ENCODE data around the gene SCARF1. TPM values are rescaled to one million over a fixed set of nuclear protein-coding genes. Genes with fewer than 3 reads are reported as not detected.
"Not testable (repeated sequence)": the region's sequence is repeated elsewhere in the genome, so short reads cannot be mapped to it uniquely, and the experiment has no call there.

Gene SCARF1
- polyA plus RNA-seq, 1 donor from 2014 or later: 3.0 TPM

DNA sequence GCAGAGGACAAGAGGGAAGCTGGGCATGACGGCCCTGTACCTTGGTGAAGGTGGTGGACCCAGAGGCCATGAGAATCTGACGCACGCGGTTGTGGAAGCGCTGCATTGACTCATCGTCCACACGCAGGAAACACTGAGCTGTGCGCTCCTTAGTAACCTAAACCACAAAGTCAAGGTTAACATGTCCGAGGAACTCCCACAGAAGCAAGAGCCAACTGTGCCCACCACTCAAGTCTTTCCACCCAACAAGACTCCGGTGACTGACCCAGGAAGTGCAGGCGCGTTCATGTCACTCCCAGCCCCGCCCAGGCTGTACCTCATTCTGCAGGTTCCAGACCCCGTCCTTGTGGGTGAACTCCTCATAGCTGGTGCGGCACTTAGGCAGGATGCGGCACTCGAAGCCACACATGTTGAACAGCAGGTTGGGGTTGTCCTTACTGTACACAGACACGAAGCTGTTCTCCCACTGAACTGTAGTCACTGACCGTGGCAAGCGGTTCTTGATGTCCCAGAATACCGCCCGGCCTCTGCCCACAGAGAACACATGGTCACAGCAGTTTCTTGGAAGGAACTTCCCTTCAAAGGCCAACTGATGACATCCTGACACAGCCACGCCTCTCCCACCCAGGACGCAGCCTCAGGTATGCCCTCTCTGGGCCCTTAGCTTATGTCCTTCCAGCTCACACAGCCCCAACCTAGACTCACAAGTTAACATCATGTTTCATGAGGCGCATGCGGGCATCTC, 27.7 kb upstream of the SCARF1 start:
- TF ChIP-seq MXI1 (conservative IDR thresholded peaks at IDR 0.05; ENCODE audit: poor library complexity, severe bottlenecking) (no peak), SMC3 (conservative IDR thresholded peaks at IDR 0.05; ENCODE audit: poor library complexity) (no peak), EZH2 (IDR thresholded peaks at IDR 0.05; ENCODE audit: borderline replicate concordance, insufficient read depth, low read length, poor library complexity, severe bottlenecking) (no peak), POLR2AphosphoS5 (IDR thresholded peaks at IDR 0.05) (peak; percentile 3)

GRCh38 chr17:1663934-1664333, 18.4 kb upstream of the SCARF1 start:
- not testable (repeated sequence) for H3K4me2 ChIP-seq (ENCODE audit: low read length); H3K9me3 ChIP-seq (ENCODE audit: low read length); H3K4me3 ChIP-seq (ENCODE audit: low read length); H3K27me3 ChIP-seq (ENCODE audit: insufficient read depth, low read depth, low read length); H3K9ac ChIP-seq (ENCODE audit: low read length); H3F3A ChIP-seq (ENCODE audit: insufficient read depth, low read length, poor library complexity, severe bottlenecking); H4K20me1 ChIP-seq (ENCODE audit: insufficient read depth); H3K27ac ChIP-seq (ENCODE audit: low read length); H2AFZ ChIP-seq (ENCODE audit: low read depth, low read length); H3K9me2 ChIP-seq (ENCODE audit: insufficient read depth, low read length); H3K79me2 ChIP-seq (replicated peaks; ENCODE audit: insufficient read depth, low read length)
- H3K36me3 ChIP-seq (ENCODE audit: insufficient read depth, low read length): peaks cover 25% of the 10 kb centered on the region

More for the DNA sequence above, 27.7 kb upstream of the SCARF1 start:
- H3F3A ChIP-seq (ENCODE audit: insufficient read depth, low read length, poor library complexity, severe bottlenecking): no peaks in the 10 kb centered on the region
- H3K79me2 ChIP-seq (replicated peaks; ENCODE audit: insufficient read depth, low read length): peaks cover 9% of the 10 kb centered on the region
- no peaks in the 10 kb centered on the region for H4K20me1 ChIP-seq (ENCODE audit: insufficient read depth)
- no peaks in the 10 kb centered on the region for H3K9me2 ChIP-seq (ENCODE audit: insufficient read depth, low read length)
- no peak overlapping the region for H3K27ac ChIP-seq (ENCODE audit: low read length)
- H2AFZ ChIP-seq (ENCODE audit: low read depth, low read length): no peak overlapping the region
- no peak overlapping the region for H3K9ac ChIP-seq (ENCODE audit: low read length)
- no peaks in the 10 kb centered on the region for H3K9me3 ChIP-seq (ENCODE audit: low read length)
- H3K27me3 ChIP-seq (ENCODE audit: insufficient read depth, low read depth, low read length): no peaks in the 10 kb centered on the region
- H3K4me2 ChIP-seq (ENCODE audit: low read length): no peak overlapping the region
- peaks cover 7% of the 10 kb centered on the region for H3K36me3 ChIP-seq (ENCODE audit: insufficient read depth, low read length)
- H3K4me3 ChIP-seq (ENCODE audit: low read length): no peak overlapping the region

GRCh38 chr17:1661045-1661444, 15.5 kb upstream of the SCARF1 start:
- Histone ChIP-seq H3K9me2 (ENCODE audit: insufficient read depth, low read length) (no peaks in the 10 kb centered on the region), H3K79me2 (replicated peaks; ENCODE audit: insufficient read depth, low read length) (no peaks in the 10 kb centered on the region), H3K27ac (ENCODE audit: low read length) (no peak overlapping the region), H3K4me3 (ENCODE audit: low read length) (no peak overlapping the region), H3F3A (ENCODE audit: insufficient read depth, low read length, poor library complexity, severe bottlenecking) (no peaks in the 10 kb centered on the region), H3K9me3 (ENCODE audit: low read length) (no peaks in the 10 kb centered on the region), H3K9ac (ENCODE audit: low read length) (no peak overlapping the region), H2AFZ (ENCODE audit: low read depth, low read length) (no peak overlapping the region), H3K36me3 (ENCODE audit: insufficient read depth, low read length) (peaks cover 25% of the 10 kb centered on the region), H3K4me2 (ENCODE audit: low read length) (no peak overlapping the region), H3K27me3 (ENCODE audit: insufficient read depth, low read depth, low read length) (no peaks in the 10 kb centered on the region), H4K20me1 (ENCODE audit: insufficient read depth) (no peaks in the 10 kb centered on the region)
- TF ChIP-seq, protein P1, sequence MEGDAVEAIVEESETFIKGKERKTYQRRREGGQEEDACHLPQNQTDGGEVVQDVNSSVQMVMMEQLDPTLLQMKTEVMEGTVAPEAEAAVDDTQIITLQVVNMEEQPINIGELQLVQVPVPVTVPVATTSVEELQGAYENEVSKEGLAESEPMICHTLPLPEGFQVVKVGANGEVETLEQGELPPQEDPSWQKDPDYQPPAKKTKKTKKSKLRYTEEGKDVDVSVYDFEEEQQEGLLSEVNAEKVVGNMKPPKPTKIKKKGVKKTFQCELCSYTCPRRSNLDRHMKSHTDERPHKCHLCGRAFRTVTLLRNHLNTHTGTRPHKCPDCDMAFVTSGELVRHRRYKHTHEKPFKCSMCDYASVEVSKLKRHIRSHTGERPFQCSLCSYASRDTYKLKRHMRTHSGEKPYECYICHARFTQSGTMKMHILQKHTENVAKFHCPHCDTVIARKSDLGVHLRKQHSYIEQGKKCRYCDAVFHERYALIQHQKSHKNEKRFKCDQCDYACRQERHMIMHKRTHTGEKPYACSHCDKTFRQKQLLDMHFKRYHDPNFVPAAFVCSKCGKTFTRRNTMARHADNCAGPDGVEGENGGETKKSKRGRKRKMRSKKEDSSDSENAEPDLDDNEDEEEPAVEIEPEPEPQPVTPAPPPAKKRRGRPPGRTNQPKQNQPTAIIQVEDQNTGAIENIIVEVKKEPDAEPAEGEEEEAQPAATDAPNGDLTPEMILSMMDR (IDR thresholded peaks at IDR 0.05; ENCODE audit: poor library complexity, severe bottlenecking): no peak
- TF ChIP-seq REST (IDR thresholded peaks at IDR 0.05; ENCODE audit: borderline replicate concordance): no peak
- TF ChIP-seq SMC3 (conservative IDR thresholded peaks at IDR 0.05; ENCODE audit: poor library complexity): no peak
- TF ChIP-seq POLR2AphosphoS5 (IDR thresholded peaks at IDR 0.05): no peak
- TF ChIP-seq TAF1 (IDR thresholded peaks at IDR 0.05; ENCODE audit: low read depth): no peak

Data from neural cell (in vitro differentiated cells).